Measurements from ENCODE around the gene CFC1.
"Not testable (repeated sequence)": the region's sequence is repeated elsewhere in the genome, so short reads cannot be mapped to it uniquely, and the experiment has no call there.

The CFC1 gene

GRCh38 chr2:130599393-130599792 is at the start of gene CFC1:
Gene CFC1, minus strand, starts transcription at chr2:130599575. Its CDS starts 288 bp downstream, at chr2:130599287.
- DNase-seq (ENCODE audit: low read depth, low spot score), result not testable (repeated sequence)

GRCh38 chr2:130641688-130642087 is 42.3 kb upstream of the CFC1 start:
- not testable (repeated sequence) for DNase-seq (ENCODE audit: low read depth, low spot score)

- not testable (repeated sequence) for DNase-seq (ENCODE audit: low read depth, low spot score)
Observed at GRCh38 chr2:130638973-130639372, 39.6 kb upstream of the CFC1 start.

- DNase-seq (ENCODE audit: low read depth, low spot score), result not testable (repeated sequence)
Observed at GRCh38 chr2:130628784-130629475, 29.6 kb upstream of the CFC1 start.

GRCh38 chr2:130611140-130611539 is 11.8 kb upstream of the CFC1 start, which contains the start of gene POTEJ:
Gene POTEJ, plus strand, starts transcription at chr2:130611440. Its CDS starts 93 bp downstream, at chr2:130611533.
- DNase-seq (ENCODE audit: low read depth, low spot score), result not testable (repeated sequence)

GRCh38 chr2:130610486-130610885 is 11.1 kb upstream of the CFC1 start:
- not testable (repeated sequence) for DNase-seq (ENCODE audit: low read depth, low spot score)

GRCh38 chr2:130609002-130609920 is 9.9 kb upstream of the CFC1 start:
- DNase-seq (ENCODE audit: low read depth, low spot score), result not testable (repeated sequence)

- not testable (repeated sequence) for DNase-seq (ENCODE audit: low read depth, low spot score)
Observed at GRCh38 chr2:130608276-130609001, 9.1 kb upstream of the CFC1 start.

- DNase-seq (ENCODE audit: low read depth, low spot score), result not testable (repeated sequence)
Observed at GRCh38 chr2:130601648-130602302, 2.4 kb upstream of the CFC1 start.

GRCh38 chr2:130599926-130600325 is 551 bp upstream of the CFC1 start:
- DNase-seq (ENCODE audit: low read depth, low spot score), result not testable (repeated sequence)

- DNase-seq (ENCODE audit: low read depth, low spot score), result not testable (repeated sequence)
Observed at GRCh38 chr2:130598463-130598862, 912 bp downstream of the CFC1 start.

GRCh38 chr2:130597994-130598393 is 1.4 kb downstream of the CFC1 start:
- not testable (repeated sequence) for DNase-seq (ENCODE audit: low read depth, low spot score)

- DNase-seq (ENCODE audit: low read depth, low spot score), result not testable (repeated sequence)
Observed at GRCh38 chr2:130596757-130597156, 2.6 kb downstream of the CFC1 start.

GRCh38 chr2:130594011-130594410 is 5.4 kb downstream of the CFC1 start:
- not testable (repeated sequence) for DNase-seq (ENCODE audit: low read depth, low spot score)

- not testable (repeated sequence) for DNase-seq (ENCODE audit: low read depth, low spot score)
Observed at GRCh38 chr2:130592791-130593414, 6.5 kb downstream of the CFC1 start.

GRCh38 chr2:130590842-130591359 is 8.5 kb downstream of the CFC1 start:
- DNase-seq (ENCODE audit: low read depth, low spot score), result not testable (repeated sequence)

GRCh38 chr2:130590170-130590841 is 9.1 kb downstream of the CFC1 start:
- DNase-seq (ENCODE audit: low read depth, low spot score), result not testable (repeated sequence)

- DNase-seq (ENCODE audit: low read depth, low spot score), result not testable (repeated sequence)
Observed at GRCh38 chr2:130588688-130589458, 10.5 kb downstream of the CFC1 start.

GRCh38 chr2:130584726-130585125 is 14.6 kb downstream of the CFC1 start:
- not testable (repeated sequence) for DNase-seq (ENCODE audit: low read depth, low spot score)
